Loucy (cell line): ENCODE data around the gene PLA2G4E.

Experiments used
- CTCF ChIP-seq: fragments of 200-600 bp; sonication (generic); conservative IDR thresholded peaks from 2 replicates; pipeline ENCODE4 v1.5.1; 2014; ENCODE audit warnings: mild to moderate bottlenecking, antibody characterized with exemption, low read length
- EZH2phosphoT487 ChIP-seq: fragments of 200-600 bp; IDR thresholded peaks from 2 replicates; pipeline ENCODE4 v1.6.1; 2018; ENCODE audit warnings: antibody characterized with exemption, mild to moderate bottlenecking, moderate library complexity, borderline replicate concordance

- no peak for TF ChIP-seq EZH2phosphoT487
- TF ChIP-seq CTCF, result peak; percentile 44
These were observed 48.3 kb downstream of the PLA2G4E start, which contains the start of gene EHD4 for GRCh38 chr15:41972253-41973242.
